ENCODE measurements around the gene GLG1. TPM values are rescaled to one million over a fixed set of nuclear protein-coding genes. Genes with fewer than 3 reads are reported as not detected.
A peak's percentile ranks its signal among the peaks of the same experiment; 100 is the strongest.
"Not testable (repeated sequence)": the region's sequence is repeated elsewhere in the genome, so short reads cannot be mapped to it uniquely, and the experiment has no call there.

The GLG1 gene
- total RNA-seq, 1 donor from 2014 or later = 49.6 TPM

DNA sequence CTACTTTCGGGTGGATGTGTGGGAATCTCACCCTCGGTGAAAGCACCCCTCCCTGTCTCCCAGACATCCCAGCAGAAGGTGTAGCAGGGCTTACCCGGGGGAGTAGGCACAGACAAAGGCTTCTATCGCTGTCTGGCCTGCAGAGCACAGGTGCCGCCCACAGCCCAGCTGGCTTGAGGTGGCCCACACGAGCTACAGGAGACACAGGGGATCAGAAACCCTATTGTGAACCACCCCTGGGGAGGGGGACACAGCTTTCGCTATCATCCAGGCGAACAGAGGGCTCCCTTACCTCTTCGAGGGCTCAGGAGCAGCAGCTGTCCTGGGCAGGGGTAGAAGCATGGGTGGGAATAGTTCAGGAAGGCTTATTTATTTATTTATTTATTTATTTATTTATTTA lies 193.4 kb downstream of the GLG1 start:
- ATAC-seq; DNase-seq (ENCODE audit: low spot score): not testable (repeated sequence)

DNA sequence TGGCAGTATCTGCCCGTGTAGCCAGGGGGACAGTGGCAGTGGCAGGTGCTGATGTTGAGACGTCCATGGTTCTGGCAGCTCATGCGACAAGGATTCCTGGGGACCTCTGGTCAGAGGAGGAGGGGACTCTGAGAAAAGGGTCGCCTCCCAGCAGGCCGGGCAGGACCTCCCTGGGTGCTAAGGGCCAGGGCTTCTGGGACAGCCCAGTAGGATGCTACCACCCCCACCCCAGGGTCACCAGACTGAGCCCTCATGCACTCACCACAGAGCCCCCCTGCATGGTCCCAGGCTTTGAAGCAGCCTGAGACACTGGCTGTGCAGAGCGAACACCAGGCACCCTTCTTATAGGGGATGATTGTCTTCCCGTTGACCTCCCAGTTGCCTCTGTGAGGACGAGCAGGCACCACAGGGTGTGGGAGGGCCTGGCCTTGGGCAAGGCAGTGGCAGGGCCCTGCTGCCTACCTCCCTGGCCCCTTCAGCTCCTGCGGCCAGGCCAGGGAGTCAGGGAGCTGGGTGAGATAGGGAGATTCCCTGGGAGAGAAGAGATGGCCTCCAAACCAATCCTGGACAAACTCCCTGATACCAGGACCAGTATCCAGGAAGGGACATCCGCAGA lies 194.0 kb downstream of the GLG1 start:
- ATAC-seq; DNase-seq (ENCODE audit: low spot score): not testable (repeated sequence)

DNA sequence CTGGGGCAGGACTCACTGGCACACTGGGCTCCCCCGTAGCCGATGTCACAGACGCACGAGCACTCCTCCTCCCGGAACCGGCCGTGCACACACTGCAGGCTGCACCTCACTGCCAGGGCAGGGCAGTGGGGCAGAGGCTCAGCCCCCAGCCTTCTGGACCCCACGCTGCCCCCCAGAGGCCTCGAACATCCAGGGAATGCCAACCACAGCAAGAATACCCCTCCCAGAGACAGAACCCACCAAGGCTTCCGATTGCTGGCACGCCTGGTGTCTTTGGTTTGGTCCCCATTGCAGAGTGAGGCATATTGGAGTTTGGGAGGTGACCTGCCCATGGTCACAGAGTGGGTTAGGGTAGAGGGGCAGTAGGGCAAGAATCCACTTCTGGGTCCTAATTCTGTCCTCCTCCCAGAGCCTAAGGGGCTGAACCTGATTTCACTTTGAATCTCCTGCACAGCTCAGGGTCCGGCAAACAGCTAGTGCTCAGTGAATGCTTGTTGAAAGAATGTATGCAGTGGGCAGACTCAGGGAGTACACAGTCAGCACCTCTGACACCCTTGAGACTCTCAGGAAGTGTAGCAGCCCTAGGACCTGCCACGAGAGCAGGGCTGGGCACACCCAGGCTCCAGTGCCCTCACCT lies 194.7 kb downstream of the GLG1 start:
- not testable (repeated sequence) for ATAC-seq; DNase-seq (ENCODE audit: low spot score)

DNA sequence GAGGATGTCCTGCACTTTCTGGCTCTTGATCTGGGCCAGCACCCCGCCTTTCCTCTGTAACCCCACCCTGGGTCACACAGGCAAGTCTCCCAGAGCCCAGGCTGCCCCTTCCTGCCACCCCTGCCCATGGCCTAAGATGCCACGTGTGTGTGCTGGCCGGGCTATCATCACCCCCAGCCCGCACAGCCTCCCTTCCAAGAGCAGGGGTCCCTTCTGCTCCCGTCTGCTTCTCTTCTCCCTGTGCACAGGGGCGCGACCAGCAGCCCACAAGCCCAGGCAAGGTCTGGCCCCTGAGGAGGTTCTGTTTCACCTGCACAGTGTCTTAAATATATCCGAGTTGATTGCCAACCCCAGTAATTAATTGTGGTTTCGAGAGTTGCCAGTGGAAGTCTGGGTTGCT lies 195.9 kb downstream of the GLG1 start:
- ATAC-seq; DNase-seq (ENCODE audit: low spot score): not testable (repeated sequence)

DNA sequence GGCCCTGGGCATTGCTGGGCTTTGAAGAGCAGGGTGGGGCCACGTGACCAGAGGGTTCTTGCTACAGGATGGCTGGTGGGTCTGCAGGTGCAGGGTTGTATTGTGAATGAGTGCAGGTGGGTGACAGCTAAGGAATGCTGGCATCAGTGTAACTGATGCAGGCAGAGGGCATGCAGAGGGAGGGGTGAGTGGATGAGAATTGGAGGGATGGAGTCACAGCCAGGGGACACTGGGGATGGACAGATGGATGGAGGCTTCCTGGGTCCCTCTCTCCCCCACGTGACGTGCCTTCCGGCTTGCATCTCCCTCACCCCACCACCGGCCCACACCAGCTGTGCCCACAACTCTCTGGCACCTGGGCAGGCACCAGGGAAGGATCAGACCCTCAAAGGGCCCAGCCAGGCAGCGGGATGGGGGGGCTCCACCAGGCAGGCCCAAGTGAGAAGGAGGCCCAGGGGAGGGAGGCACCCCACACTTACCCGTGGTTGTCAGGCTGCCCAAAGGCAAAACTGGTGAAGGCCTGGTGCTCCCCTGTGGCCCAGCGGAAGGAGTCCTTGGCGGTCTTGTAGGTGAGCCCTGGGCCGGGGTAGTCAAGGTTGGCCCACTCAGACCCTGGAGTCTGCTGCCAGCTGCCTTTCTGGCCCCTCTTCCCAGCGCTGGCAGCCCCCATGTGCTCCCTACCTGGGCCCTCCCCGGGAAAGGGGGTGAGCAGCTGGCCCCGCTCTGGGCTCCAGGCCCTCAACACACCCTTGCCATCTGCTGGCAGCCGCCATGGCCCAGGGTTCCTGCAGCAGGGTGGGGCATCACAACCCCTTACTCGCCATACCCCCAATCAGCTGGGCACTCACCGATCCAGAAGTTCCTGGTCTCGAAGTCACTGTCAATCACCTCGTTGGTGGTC lies 196.6 kb downstream of the GLG1 start:
- not testable (repeated sequence) for ATAC-seq; DNase-seq (ENCODE audit: low spot score)

DNA sequence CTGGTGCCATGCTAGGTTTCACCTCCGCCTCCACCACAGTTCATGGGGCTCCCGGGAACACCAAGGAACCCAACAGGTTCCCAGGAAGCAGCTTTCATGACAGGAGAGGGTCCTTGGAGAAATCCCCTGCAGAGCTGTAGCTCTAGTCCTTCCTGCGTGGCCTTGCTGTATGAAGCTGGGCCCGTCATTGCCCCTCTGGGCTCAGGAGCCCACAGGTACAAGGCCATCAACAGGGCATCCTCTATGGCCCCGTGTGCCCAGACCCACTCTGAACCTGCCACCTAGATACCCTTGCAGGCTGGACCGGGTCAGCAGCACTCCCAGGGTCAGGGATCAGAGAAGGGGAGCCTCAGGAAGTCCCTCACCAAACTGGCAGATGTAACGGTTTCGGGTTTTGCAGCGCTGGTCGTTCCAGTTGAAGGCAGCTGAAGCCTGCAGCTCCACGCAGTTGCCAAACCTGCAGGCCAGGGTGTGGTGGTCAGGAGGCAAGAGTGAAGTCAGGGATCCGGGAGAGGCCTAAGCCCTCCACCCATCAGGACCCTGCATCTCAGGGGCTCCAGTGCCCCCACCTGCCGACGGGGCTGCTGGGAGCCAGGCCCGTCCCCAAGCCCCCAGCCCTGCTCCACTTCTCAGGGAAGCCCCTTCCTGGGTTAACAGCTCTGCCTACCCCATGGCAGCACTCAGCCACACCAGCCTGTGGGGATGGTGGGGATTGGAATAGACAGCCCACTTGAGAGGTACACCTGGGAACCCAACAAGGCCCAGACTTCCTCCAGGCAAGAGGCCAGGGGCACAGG lies 197.5 kb downstream of the GLG1 start:
- not testable (repeated sequence) for ATAC-seq

DNA sequence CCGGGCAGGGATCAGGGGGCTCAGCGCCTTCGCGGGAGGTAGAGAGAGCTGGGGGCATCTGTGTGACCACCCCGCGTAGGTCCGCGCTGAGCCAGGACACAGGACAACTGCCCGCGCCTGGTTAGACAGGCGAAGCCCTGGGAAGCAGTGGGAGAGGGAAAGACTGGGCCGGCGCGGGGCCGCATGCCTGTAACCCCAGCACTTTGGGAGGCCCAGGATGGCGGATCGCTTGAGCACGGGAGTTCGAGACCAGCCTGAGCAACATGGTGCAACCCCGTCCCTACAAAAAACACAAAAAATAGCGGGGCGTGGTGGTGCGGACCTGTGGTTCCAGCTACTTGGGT lies 199.6 kb downstream of the GLG1 start:
- ATAC-seq = peak; percentile 56
- DNase-seq (ENCODE audit: low spot score) = not testable (repeated sequence)

More for the DNA sequence above, 197.5 kb downstream of the GLG1 start:
- not testable (repeated sequence) for DNase-seq (ENCODE audit: low spot score)

DNA sequence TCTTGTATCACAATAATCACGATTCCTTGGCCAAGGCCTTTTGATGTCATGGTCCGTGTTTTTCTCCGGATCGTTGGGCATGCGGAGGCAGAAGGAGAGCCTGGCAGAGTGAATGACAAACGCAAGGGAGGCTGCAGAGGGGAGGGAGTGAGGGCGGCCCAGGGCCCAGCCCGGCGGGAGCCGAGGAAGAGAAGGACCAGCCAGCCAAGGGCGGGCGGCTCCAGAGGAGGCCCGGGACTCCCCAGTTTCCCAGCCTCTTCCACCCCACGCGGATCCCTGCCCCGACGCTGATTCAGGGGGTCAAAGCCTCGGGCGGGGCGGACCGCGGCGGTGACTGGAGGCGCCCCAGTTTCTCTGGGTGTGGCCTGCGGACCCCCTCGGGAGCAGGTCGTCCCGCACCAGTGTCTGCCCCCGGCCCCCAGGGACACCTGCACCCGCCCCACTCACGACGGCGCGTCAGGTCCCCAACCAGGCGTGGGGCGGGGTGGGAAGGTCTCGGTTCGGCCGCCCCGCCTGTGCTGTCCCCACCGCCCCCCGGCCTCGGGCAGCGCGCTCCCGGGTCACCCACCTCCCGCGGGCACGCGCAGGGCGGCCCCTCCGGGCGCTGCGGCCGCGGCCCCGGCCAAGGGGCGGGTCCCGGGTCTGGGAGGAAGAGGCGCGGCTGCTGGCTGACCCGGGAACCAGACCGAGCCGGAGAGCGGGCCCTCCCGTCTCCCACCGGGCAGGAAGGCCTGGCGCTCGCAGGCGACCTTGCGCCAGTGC lies 200.1 kb downstream of the GLG1 start:
- ATAC-seq = peak; percentile 84
- DNase-seq (ENCODE audit: low spot score) = not testable (repeated sequence)

DNA sequence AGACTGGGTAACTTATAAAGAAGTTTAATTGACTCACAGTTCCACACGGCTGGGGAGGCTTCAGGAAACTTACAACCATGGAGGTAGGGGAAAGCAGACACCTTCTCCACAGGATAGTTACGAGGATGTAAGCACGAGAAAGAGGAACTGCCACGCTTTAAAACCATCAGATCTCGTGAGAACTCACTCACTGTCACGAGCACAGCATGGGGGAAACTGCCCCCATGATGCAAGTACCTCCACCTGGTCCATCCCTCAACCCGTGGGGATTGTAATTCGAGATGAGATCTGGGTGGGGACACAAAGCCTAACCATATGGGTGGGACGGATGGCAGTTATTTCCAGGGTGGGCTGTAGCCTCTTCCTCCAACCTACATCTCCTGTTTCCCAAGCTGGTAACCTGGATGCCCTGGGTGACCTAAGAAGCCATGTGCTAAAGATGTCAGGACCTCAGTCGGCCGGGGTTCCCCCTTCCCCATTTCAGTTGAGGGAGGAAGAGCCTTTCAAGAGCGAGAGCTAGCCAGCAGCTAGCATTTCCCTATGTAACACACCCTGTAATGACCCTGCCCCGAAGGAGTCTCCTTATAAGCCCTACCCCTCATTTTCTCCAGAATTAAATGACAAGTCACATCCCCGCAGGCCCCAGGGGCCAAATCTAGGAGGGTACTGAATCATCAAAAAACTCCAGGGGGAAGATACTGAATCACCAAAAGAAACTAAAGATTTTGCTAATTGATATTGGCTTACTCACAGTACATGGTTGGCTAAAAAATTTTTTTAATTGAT lies 202.6 kb downstream of the GLG1 start:
- not testable (repeated sequence) for DNase-seq (ENCODE audit: low spot score); ATAC-seq

DNA sequence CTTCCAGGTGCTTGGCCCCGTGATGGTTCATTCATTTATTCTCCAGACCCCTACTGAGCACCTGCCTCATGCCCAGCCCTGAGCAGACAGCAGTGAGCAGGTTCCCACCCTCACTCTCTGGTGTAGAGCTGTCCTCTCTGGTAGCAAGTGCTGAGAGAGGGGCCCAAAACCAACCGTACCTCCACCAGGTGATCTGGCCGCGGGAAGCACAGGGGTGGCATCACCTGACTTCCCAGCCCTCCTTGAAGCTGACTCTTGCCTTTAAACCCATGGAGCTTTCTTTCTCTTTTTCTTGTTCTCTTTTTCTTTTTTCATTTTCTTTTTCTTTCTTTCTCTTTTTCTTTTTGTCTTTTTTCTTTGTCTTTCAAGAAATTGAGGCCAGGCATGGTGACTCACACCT lies 206.7 kb downstream of the GLG1 start:
- not testable (repeated sequence) for DNase-seq (ENCODE audit: low spot score); ATAC-seq

DNA sequence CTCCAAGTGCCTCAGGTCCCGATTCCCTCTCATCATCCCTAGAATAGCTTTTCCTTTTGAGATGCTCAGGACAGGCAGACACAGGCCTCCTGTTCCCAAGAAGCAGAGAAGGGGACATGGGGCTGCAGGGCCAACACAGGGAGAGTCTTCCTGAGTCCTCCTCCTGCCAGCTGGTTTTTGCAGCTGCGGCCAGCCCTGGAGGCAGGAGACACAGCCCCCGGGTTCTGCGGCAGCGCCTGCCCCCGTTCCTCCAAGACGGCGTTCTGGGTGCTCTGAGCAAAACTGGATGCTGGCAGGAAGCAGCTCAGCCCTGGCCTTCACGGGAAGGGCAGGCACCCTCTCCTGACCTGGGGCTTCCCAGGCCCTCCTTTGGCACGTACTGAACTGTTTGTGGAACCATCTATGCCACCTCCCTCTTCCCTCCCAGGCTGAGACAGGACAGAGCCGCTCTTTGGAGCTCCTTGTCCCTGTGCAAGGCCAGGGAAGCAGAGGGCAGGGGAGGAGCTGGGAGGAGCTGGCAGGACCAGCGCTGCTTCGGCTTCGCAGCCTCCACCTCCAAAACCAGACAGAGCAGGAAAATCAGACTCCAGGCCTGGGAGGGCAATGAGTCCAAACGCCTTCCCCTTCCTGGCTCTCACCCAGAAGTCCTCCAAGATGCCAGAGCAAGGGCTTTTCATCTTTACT lies 208.6 kb downstream of the GLG1 start:
- DNase-seq (ENCODE audit: low spot score) = not testable (repeated sequence)
- ATAC-seq = peak; percentile 43

Other genes starting within 250 kb of the GLG1 start
- 0.38 TPM for gene NPIPB15, start 230.8 kb downstream of the GLG1 start, total RNA-seq
- gene CLEC18B, start 185.6 kb downstream of the GLG1 start, total RNA-seq = 1.1 TPM
- gene RFWD3, start 59.8 kb upstream of the GLG1 start, total RNA-seq = 8.8 TPM
- 2.9 TPM for gene MLKL, start 93.7 kb upstream of the GLG1 start, total RNA-seq
- gene FA2H, start 167.7 kb upstream of the GLG1 start, total RNA-seq = not detected

All from left lobe of liver (tissue), 2 donors.